Thymus (tissue), 11 donors: ENCODE results near the gene CAMK2G. TPM values are rescaled to one million over a fixed set of nuclear protein-coding genes. Genes with fewer than 3 reads are reported as not detected.
A peak's percentile ranks its signal among the peaks of the same experiment; 100 is the strongest.

Experiments
- DNase-seq, 9 donors: peaks; one replicate each; pipeline ENCODE4 v3.0.0-alpha.2; 2013; ENCODE audit warnings: low spot score in 9 of 9, low read depth in 6 of 9, missing footprints in 1 of 9
- H3K27ac ChIP-seq, 2 donors: one replicate each; pipeline ENCODE4 v1.5.1; 2013; ENCODE audit warnings: control low read depth in 1 of 2, low read depth in 1 of 2, low read length in 1 of 2, mild to moderate bottlenecking in 1 of 2, moderate library complexity in 1 of 2
- H3K27me3 ChIP-seq, 2 donors: one replicate each; pipeline ENCODE4 v1.5.1; 2013; ENCODE audit warnings: low read length in 1 of 2; ENCODE audit not compliant: control insufficient read depth in 2 of 2, insufficient read depth in 1 of 2
- H3K36me3 ChIP-seq, 2 donors: one replicate each; pipeline ENCODE4 v1.5.1; 2013; ENCODE audit warnings: low read length in 1 of 2, mild to moderate bottlenecking in 1 of 2, moderate library complexity in 1 of 2; ENCODE audit not compliant: control insufficient read depth in 2 of 2, insufficient read depth in 2 of 2
- H3K4me1 ChIP-seq, 2 donors: one replicate each; pipeline ENCODE4 v1.5.1; 2013; ENCODE audit warnings: low read length in 2 of 2; ENCODE audit not compliant: control insufficient read depth in 2 of 2, insufficient read depth in 2 of 2
- H3K4me3 ChIP-seq, 2 donors: one replicate each; pipeline ENCODE4 v1.5.1; 2013; ENCODE audit warnings: low read length in 2 of 2, control low read depth in 1 of 2, mild to moderate bottlenecking in 1 of 2
- H3K9me3 ChIP-seq, 2 donors: one replicate each; pipeline ENCODE4 v1.5.1; 2013; ENCODE audit warnings: low read length in 1 of 2, mild to moderate bottlenecking in 1 of 2; ENCODE audit not compliant: control insufficient read depth in 2 of 2, insufficient read depth in 1 of 2
- WGBS: extraction: QIAGEN DNeasy Blood & Tissue Kit; methylation state at CpG from one replicate; pipeline ENCODE4 v1.1.7; 2013; 5-methylcytosine and 5-hydroxymethylcytosine counted together
- polyA plus RNA-seq: library from polyadenylated mRNA; stranded (reverse); fragments of 200-250 nt; gene quantifications from one replicate; pipeline ENCODE4 v1.2.3, GENCODE V29; 2013
- total RNA-seq: library from RNA; stranded (reverse); fragments of 120-200 nt; gene quantifications from one replicate; pipeline ENCODE4 v1.2.4, GENCODE V29; 2013
- donor health status: healthy.

Gene CAMK2G
- total and polyA plus RNA-seq, 2 donors: 10.5 to 17.2 TPM

DNA sequence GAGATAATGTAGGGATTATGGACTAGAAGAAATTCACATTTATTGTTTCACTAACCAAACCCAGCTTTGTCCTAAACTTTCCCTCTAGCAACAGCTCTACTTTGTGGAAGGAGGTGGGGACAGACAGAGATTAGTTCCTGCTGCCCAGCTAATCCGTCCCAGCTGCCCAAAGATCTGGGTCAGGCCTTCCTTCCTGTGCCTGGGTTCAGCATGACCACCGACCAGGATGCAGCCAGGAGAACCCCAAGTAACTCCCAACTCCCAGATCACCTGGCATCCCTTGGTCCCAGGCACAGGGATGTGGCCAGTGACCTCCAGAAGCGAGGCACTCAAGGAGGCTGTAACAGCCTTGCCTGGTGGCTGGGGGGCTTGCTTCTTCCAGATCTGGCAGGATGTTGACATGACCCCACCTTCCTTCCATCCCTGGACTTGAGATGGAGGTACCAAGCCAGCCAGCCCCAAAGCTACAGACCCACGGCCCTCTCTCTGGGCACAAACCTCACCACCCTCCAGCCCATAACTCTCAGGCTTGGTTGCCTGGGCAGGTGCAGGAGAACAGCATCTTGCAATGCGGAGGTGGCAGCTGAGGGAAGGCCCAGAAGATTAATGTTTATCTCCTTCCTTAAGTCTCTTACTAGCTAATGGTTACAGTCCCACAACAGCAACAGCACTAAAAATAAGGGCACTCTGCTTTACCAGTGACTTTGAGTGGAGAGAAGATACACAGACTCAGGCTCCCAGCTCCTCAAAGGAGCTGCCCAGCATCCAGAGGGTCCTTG is 11.1 kb downstream of the CAMK2G start:
- 89% methylated on average over 5 of the region's 5 CpGs for WGBS
- Histone ChIP-seq H3K27me3 (no peaks in the 10 kb centered on the region), H3K36me3 (peaks cover 33 to 47% of the 10 kb centered on the region in 2 donors), H3K4me3 (no peak overlapping the region), H3K27ac (no peak overlapping the region), H3K9me3 (peaks cover 0 to 4% of the 10 kb centered on the region in 2 donors), H3K4me1 (peaks cover 12 to 38% of the 10 kb centered on the region in 2 donors)
- DNase-seq: no peak

DNA sequence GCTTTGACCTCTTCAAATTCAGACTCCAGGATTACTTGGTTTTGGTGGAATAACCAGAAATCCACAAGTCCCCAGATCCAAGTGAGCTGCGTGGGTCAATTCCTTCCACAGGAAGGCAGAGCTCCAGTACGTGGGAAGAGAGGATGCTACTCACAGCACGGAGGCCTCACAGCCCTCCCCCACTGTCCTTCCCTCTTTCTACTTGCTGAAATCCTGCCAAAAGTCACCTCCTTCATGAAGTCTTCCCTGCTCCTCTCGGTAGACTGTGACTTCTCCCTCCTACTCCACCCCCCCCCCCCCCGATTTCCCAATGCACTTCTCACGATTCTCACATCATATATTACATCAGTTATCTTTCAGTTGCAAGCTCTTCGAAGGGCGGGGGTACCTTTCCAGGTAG is 12.3 kb downstream of the CAMK2G start:
- Histone ChIP-seq H3K27me3 (no peaks in the 10 kb centered on the region), H3K36me3 (peaks cover 39 to 46% of the 10 kb centered on the region in 2 donors), H3K9me3 (peaks cover 0 to 4% of the 10 kb centered on the region in 2 donors), H3K4me3 (no peak overlapping the region), H3K27ac (no peak overlapping the region), H3K4me1 (peaks cover 12 to 39% of the 10 kb centered on the region in 2 donors)
- WGBS: 92% methylated on average over 8 of the region's 8 CpGs
- DNase-seq: no peak

DNA sequence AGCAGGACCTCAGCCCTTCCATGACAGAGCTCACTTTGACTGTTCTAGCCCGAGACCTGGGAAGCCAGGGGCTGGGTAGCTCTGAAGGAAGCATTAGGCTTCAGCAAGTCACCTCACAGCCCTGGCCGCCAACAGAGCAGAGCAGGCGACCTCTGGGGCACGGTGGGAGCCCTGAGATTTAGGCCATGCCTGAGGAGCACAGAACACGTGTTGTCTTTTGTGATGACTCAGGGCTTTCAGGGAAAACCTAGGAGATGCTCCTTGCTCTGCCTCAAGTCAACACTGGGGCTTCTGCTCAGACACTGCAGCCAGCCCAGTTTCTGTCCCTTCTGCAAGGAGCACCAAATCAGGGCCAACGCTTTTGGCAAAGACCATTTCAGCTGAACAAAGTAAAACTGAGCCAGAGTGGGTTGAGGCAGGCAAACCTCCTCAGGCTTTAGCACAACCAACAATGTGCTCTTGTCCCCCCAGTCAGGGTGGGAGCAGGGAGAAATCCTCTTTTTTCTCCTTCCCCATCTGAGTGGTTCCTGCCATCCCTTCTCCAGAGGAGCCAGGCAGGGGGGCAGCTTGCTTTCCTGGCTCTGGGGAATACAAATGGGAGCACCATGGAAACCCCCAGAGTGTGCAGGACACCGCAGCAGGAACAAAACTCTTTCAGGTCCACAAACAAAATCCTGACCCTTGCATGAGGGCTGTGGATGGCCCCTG is 14.4 kb downstream of the CAMK2G start:
- H3K27ac ChIP-seq: no peak overlapping the region
- no peaks in the 10 kb centered on the region for H3K27me3 ChIP-seq
- 86% methylated on average over 7 of the region's 7 CpGs for WGBS
- no peak overlapping the region for H3K4me3 ChIP-seq
- peaks cover 48 to 56% of the 10 kb centered on the region in 2 donors for H3K36me3 ChIP-seq
- DNase-seq: no peak
- peaks cover 1 to 20% of the 10 kb centered on the region in 2 donors for H3K4me1 ChIP-seq
- no peaks in the 10 kb centered on the region for H3K9me3 ChIP-seq

DNA sequence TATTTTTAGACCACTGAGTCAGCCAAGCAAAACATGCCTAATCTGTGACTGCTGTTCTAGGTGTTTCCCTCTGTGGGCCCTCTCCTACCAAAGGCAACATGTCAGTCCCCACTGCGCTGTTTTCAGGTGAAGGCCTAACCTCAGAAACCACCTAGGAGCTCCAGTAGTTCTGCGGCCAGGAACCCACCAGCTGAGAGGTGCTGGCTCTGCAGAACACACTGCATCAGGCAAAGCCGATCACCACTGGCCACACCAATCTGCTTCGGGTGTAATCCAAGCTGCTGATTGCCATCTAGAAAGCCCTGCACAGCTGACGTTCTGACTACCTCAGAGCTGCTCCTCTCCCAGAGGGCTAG is 14.9 kb downstream of the CAMK2G start:
- peak in 1 of 9 donors; percentile 21 for DNase-seq
- peaks cover 0 to 18% of the 10 kb centered on the region in 2 donors for H3K4me1 ChIP-seq
- no peaks in the 10 kb centered on the region for H3K9me3 ChIP-seq
- H3K27ac ChIP-seq: no peak overlapping the region
- WGBS: 52% methylated on average over 5 of the region's 5 CpGs
- peaks cover 48 to 56% of the 10 kb centered on the region in 2 donors for H3K36me3 ChIP-seq
- no peak overlapping the region for H3K4me3 ChIP-seq
- H3K27me3 ChIP-seq: no peaks in the 10 kb centered on the region

DNA sequence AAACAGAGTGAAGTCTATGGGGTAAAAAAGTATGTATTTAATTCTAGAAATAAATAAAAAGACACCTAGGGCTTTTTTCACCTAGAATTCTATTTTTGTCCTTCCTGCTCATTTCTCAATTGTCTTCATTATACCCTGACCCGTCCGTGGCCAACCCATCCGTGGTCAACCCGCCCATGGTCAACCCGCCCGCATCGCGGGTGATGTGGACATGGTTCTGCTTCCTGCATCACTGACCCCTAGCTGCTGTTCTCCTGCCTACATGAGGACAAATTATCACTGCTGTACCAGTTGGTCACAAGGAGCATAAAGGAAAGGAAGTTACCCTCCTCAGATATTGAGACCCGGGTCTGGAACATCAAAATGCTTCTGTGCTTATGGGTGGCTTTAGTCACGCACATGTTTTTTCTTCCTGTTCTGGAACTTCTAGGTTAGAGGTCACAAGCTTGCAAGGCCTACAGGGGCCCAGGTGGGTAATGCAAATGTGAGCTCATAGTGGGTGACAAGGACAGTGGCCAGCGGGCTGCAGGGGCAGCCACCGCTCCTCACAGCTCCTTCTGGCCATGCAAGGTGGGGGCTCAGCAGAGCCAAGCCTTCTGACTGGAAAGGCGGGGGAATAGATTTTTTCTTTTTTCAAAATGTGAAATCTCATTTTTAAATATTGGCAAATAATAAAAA is 15.5 kb downstream of the CAMK2G start:
- Histone ChIP-seq H3K9me3 (no peaks in the 10 kb centered on the region), H3K4me3 (no peak overlapping the region), H3K4me1 (peaks cover 0 to 18% of the 10 kb centered on the region in 2 donors), H3K36me3 (peaks cover 49 to 55% of the 10 kb centered on the region in 2 donors), H3K27ac (no peak overlapping the region), H3K27me3 (no peaks in the 10 kb centered on the region)
- no peak for DNase-seq
- 95% methylated on average over 13 of the region's 13 CpGs for WGBS

DNA sequence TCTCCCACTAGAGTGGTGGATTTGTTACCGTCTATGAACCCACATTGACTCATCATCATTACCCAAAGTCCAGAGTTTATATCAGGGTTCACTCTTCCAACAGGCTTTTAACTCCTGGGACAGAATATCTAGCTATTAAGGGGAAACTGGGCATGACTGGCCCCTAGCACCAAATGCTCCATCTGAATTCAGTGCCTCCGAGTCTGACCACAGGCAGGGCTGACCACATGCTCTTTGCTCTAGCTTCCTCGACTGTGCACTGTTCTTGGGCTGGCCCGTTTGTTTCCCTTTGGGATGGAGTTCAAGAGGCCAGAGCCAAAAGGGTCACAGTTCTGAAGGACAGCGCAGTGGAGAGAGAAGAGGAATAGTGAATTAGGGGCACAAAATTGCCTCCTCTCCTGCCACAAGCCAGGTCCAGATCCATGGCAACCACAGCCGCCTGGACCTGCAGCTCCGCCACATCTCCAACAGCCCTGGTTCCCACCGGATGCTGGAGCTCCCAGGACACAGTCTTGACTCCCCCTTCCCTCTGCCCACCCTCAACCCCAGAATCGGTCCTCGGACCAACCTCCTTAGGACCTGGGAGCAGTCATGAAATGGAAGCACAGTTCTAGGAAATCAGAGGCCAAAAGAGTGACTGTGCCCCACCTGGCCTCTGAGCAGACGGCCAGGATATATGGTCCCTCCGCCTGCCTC is 16.2 kb downstream of the CAMK2G start:
- no peak overlapping the region for H3K4me3 ChIP-seq
- H3K36me3 ChIP-seq: peaks cover 52 to 57% of the 10 kb centered on the region in 2 donors
- no peaks in the 10 kb centered on the region for H3K27me3 ChIP-seq
- H3K4me1 ChIP-seq: peaks cover 0 to 18% of the 10 kb centered on the region in 2 donors
- no peak for DNase-seq
- peaks cover 0 to 3% of the 10 kb centered on the region in 2 donors for H3K9me3 ChIP-seq
- WGBS: 97% methylated on average over 12 of the region's 12 CpGs
- H3K27ac ChIP-seq: no peak overlapping the region

DNA sequence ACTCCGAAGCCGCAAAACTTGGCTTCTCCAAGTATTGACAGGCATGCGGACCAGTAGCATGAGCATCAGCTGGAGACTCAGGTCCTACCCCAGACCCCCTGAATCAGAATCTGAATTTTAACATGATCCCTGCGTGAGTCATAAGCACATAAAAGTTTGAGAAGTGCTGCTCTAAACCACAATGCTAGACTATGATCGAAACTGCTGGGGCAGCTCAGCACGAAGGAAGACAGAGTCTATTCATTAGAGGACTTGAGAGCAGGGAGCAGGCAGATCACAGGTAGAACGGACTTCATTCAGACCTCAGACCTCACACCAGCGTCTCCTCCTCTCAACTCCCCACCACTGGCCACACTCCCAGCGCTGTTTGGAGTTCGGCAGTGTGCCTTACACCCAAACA is 16.9 kb downstream of the CAMK2G start:
- peaks cover 0 to 18% of the 10 kb centered on the region in 2 donors for H3K4me1 ChIP-seq

DNA sequence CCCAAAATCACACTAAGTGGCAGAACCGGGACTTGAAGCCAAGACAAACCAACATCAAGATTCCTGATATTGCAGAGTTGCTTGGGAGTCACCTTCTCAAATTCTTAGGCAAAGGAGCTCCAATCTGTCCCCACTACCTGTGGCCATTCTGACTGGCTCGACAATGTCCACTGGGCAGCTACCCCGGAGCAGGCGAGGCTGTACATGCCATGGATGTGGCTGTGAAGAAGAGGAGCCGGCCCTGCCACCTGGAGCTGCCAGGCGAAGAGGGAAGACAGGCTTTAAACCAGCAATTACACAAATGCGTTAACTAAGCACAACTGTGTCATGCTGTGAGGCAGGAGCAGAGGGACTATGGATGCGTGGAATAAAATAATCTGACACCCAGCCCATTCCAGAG is 18.1 kb downstream of the CAMK2G start:
- Histone ChIP-seq H3K4me1 (peaks cover 0 to 18% of the 10 kb centered on the region in 2 donors), H3K4me3 (no peak overlapping the region), H3K27me3 (no peaks in the 10 kb centered on the region), H3K36me3 (peaks cover 62 to 67% of the 10 kb centered on the region in 2 donors), H3K27ac (no peak overlapping the region), H3K9me3 (peaks cover 0 to 3% of the 10 kb centered on the region in 2 donors)
- DNase-seq: no peak
- 97% methylated on average over 8 of the region's 8 CpGs for WGBS

More for the DNA sequence above, 16.9 kb downstream of the CAMK2G start:
- no peak for DNase-seq
- H3K36me3 ChIP-seq: peaks cover 57 to 61% of the 10 kb centered on the region in 2 donors
- WGBS: 84% methylated on average over 10 of the region's 10 CpGs
- no peak overlapping the region for H3K4me3 ChIP-seq
- H3K9me3 ChIP-seq: peaks cover 0 to 3% of the 10 kb centered on the region in 2 donors
- no peaks in the 10 kb centered on the region for H3K27me3 ChIP-seq
- no peak overlapping the region for H3K27ac ChIP-seq
